T-cell (primary cell): ENCODE measurements around the gene UNC93A. TPM values are rescaled to one million over a fixed set of nuclear protein-coding genes. Genes with fewer than 3 reads are reported as not detected.

ENCODE experiments used
- ATAC-seq, 4 experiments: fragments of 200-7000 bp in 3 of 4; fragments of 150-1000 bp in 1 of 4; cut with Tn5 transposase; replicated peaks in 1 of 4; 1 replicate in 3 of 4; 2 replicates in 1 of 4; pipeline ENCODE4 v1.10.0; 2021; ENCODE audit warnings: moderate library complexity in 3 of 4, mild to moderate bottlenecking in 2 of 4, moderate number of reproducible peaks in 1 of 4
- CTCF ChIA-PET, 2 donors: fragments of 300-600 bp; sonication (Branson Sonifier 250); formaldehyde crosslinking; loops; one replicate each; lab custom pipeline; 2022; ENCODE audit warnings: antibody characterized with exemption in 2 of 2; lab: Charles Lee
- POLR2A ChIA-PET, 2 donors: fragments of 300-600 bp; sonication (Branson Sonifier 250); formaldehyde crosslinking; loops; one replicate each; lab custom pipeline; 2022; ENCODE audit warnings: antibody characterized with exemption in 2 of 2; lab: Charles Lee
- DNase-seq, 35 experiments: peaks; one replicate each; pipeline versions ENCODE4 v3.0.0 to v3.0.0-alpha.2; 2013 to 2023
- H3K27ac ChIP-seq: one replicate; pipeline ENCODE4 v1.5.1; 2013; ENCODE audit warnings: low read length
- H3K27me3 ChIP-seq, 2 experiments: replicated peaks in 1 of 2; 1 replicate in 1 of 2; 2 replicates in 1 of 2; pipeline versions ENCODE4 v1.6.1 to v1.7.0; 2013; ENCODE audit warnings: low read length in 1 of 2, mixed read lengths in 1 of 2; ENCODE audit not compliant: control insufficient read depth in 2 of 2, insufficient read depth in 2 of 2; ENCODE audit errors: extremely low read depth in 1 of 2
- H3K36me3 ChIP-seq, 2 donors: 1 replicate in 1 of 2; 2 replicates in 1 of 2; pipeline versions ENCODE4 v1.6.1 to v1.7.0; 2013; ENCODE audit warnings: low read length in 1 of 2; ENCODE audit not compliant: control insufficient read depth in 2 of 2, insufficient read depth in 1 of 2; ENCODE audit errors: extremely low read depth in 1 of 2
- H3K4me1 ChIP-seq, 2 experiments: 1 replicate in 1 of 2; 2 replicates in 1 of 2; pipeline versions ENCODE4 v1.6.1 to v1.7.0; 2013; ENCODE audit warnings: low read length in 2 of 2, mixed read lengths in 1 of 2; ENCODE audit not compliant: insufficient read depth in 2 of 2, control insufficient read depth in 1 of 2; ENCODE audit errors: extremely low read depth in 1 of 2
- H3K4me3 ChIP-seq, 2 donors: 1 replicate in 1 of 2; 2 replicates in 1 of 2; pipeline versions ENCODE4 v1.5.1 to v1.7.0; 2013; ENCODE audit warnings: mild to moderate bottlenecking in 2 of 2, low read length in 1 of 2, moderate library complexity in 1 of 2; ENCODE audit not compliant: control insufficient read depth in 1 of 2; ENCODE audit errors: extremely low read depth in 1 of 2
- H3K9me3 ChIP-seq: 2 replicates; pipeline ENCODE4 v1.7.0; 2013
- H3K27ac Mint-ChIP-seq, 2 donors: one replicate each; pipeline ENCODE4 v1.8.0; 2020 to 2021; ENCODE audit warnings: mild to moderate bottlenecking in 2 of 2, mixed read lengths in 2 of 2
- H3K27me3 Mint-ChIP-seq, 2 donors: one replicate each; pipeline ENCODE4 v1.8.0; 2021 to 2022; ENCODE audit warnings: mixed read lengths in 2 of 2
- H3K36me3 Mint-ChIP-seq: one replicate; pipeline ENCODE4 v1.8.0; 2021; ENCODE audit warnings: mixed read lengths
- H3K4me1 Mint-ChIP-seq, 3 donors: one replicate each; pipeline ENCODE4 v1.8.0; 2020 to 2022; ENCODE audit warnings: mixed read lengths in 3 of 3, mild to moderate bottlenecking in 1 of 3
- H3K4me3 Mint-ChIP-seq, 3 donors: one replicate each; pipeline ENCODE4 v1.8.0; 2020 to 2022; ENCODE audit warnings: mild to moderate bottlenecking in 3 of 3, mixed read lengths in 3 of 3, moderate library complexity in 3 of 3
- H3K9me3 Mint-ChIP-seq, 3 donors: one replicate each; pipeline ENCODE4 v1.8.0; 2020 to 2022; ENCODE audit warnings: mixed read lengths in 3 of 3
- WGBS: methylation state at CpG from one replicate; pipeline ENCODE4 v1.1.5; 2013; ENCODE audit warnings: missing lambda C conversion rate; ENCODE audit not compliant: insufficient coverage; 5-methylcytosine and 5-hydroxymethylcytosine counted together
- total RNA-seq, 35 experiments: library from RNA in 6 of 35; stranded (reverse) in 6 of 35; fragments of 120-200 nt in 1 of 35; gene quantifications; one replicate each; pipeline versions ENCODE4 v1.2.1 to v1.2.4 and lab custom pipeline; 2013 to 2026

The UNC93A gene
- total RNA-seq, 5 donors from 2014 or later (not counting 1 experiment from before 2014, with no cell fraction given) = not detected

- no peak overlapping the region for H3K27ac Mint-ChIP-seq
- CTCF ChIA-PET = interaction anchor here in 1 of 2 donors (1.4 kb wide), 1 partner anchor 518 kb away, joined by 4 read pairs; no protein-coding TSS in a partner anchor
Measured at GRCh38 chr6:167292301-167293087, 1.4 kb downstream of the UNC93A start.

GRCh38 chr6:167293088-167293589 is 2.0 kb downstream of the UNC93A start:
- no peaks in the 10 kb centered on the region for H3K4me1 Mint-ChIP-seq
- DNase-seq (no peak), ATAC-seq (no peak)
- 87% methylated on average over 6 of the region's 10 CpGs for WGBS
- H3K27me3 Mint-ChIP-seq = peaks cover 15 to 18% of the 10 kb centered on the region in 2 donors
- Histone ChIP-seq H3K9me3 (no peaks in the 10 kb centered on the region), H3K4me1 (peaks cover 0 to 3% of the 10 kb centered on the region in 2 experiments), H3K4me3 (no peak overlapping the region), H3K36me3 (no peaks in the 10 kb centered on the region), H3K27ac (no peak overlapping the region), H3K27me3 (peaks cover 0 to 29% of the 10 kb centered on the region in 2 experiments)
- POLR2A ChIA-PET = no interaction called here
- H3K4me3 Mint-ChIP-seq = no peak overlapping the region
- H3K27ac Mint-ChIP-seq = no peak overlapping the region
- no peaks in the 10 kb centered on the region for H3K9me3 Mint-ChIP-seq
- CTCF ChIA-PET = interaction anchor here (0.6 to 1.4 kb wide), 2 partner anchors 75 to 519 kb away, joined by 4 to 5 read pairs; no protein-coding TSS in a partner anchor
- H3K36me3 Mint-ChIP-seq = no peaks in the 10 kb centered on the region

More at GRCh38 chr6:167292301-167293087, 1.4 kb downstream of the UNC93A start:
- no peak overlapping the region for H3K27ac ChIP-seq
- DNase-seq (no peak), ATAC-seq (no peak)
- Mint-ChIP-seq H3K9me3 (no peaks in the 10 kb centered on the region), H3K36me3 (no peaks in the 10 kb centered on the region), H3K4me1 (no peaks in the 10 kb centered on the region), H3K4me3 (no peak overlapping the region), H3K27me3 (peaks cover 9 to 14% of the 10 kb centered on the region in 2 donors)
- H3K9me3 ChIP-seq = no peaks in the 10 kb centered on the region
- no peaks in the 10 kb centered on the region for H3K36me3 ChIP-seq
- POLR2A ChIA-PET = interaction anchor here in 1 of 2 donors (0.5 kb wide), 1 partner anchor 593 kb away, joined by 3 read pairs; no protein-coding TSS in a partner anchor
- H3K4me1 ChIP-seq = peaks cover 0 to 3% of the 10 kb centered on the region in 2 experiments
- H3K27me3 ChIP-seq = peaks cover 0 to 27% of the 10 kb centered on the region in 2 experiments
- H3K4me3 ChIP-seq = no peak overlapping the region
- WGBS = 79% methylated on average over 5 of the region's 6 CpGs

- H3K27me3 Mint-ChIP-seq = peaks cover 19 to 23% of the 10 kb centered on the region in 2 donors
- WGBS = 84% methylated on average over 6 of the region's 13 CpGs
- Histone ChIP-seq H3K4me3 (no peak overlapping the region), H3K36me3 (no peaks in the 10 kb centered on the region), H3K27me3 (peaks cover 0 to 29% of the 10 kb centered on the region in 2 experiments), H3K27ac (no peak overlapping the region), H3K9me3 (no peaks in the 10 kb centered on the region), H3K4me1 (peaks cover 0 to 3% of the 10 kb centered on the region in 2 experiments)
- H3K36me3 Mint-ChIP-seq = no peaks in the 10 kb centered on the region
- no peak for ATAC-seq
- no peaks in the 10 kb centered on the region for H3K4me1 Mint-ChIP-seq
- H3K27ac Mint-ChIP-seq = no peak overlapping the region
- no peaks in the 10 kb centered on the region for H3K9me3 Mint-ChIP-seq
- H3K4me3 Mint-ChIP-seq = no peak overlapping the region
- no peak for DNase-seq
- ChIA-PET CTCF (interaction anchor here (0.6 to 1.4 kb wide), 2 partner anchors 76 to 519 kb away, joined by 4 to 5 read pairs; no protein-coding TSS in a partner anchor), POLR2A (no interaction called here)
Measured at GRCh38 chr6:167293590-167294091, 2.5 kb downstream of the UNC93A start.

GRCh38 chr6:167294241-167294640 is 3.1 kb downstream of the UNC93A start:
- ATAC-seq (no peak), DNase-seq (no peak)
- H3K27ac Mint-ChIP-seq = no peak overlapping the region
- WGBS = 89% methylated on average over 11 of the region's 12 CpGs
- H3K4me3 Mint-ChIP-seq = no peak overlapping the region
- Histone ChIP-seq H3K4me3 (no peak overlapping the region), H3K27ac (no peak overlapping the region), H3K27me3 (peaks cover 0 to 31% of the 10 kb centered on the region in 2 experiments), H3K9me3 (no peaks in the 10 kb centered on the region), H3K36me3 (no peaks in the 10 kb centered on the region), H3K4me1 (no peaks in the 10 kb centered on the region)
- POLR2A ChIA-PET = no interaction called here
- no peaks in the 10 kb centered on the region for H3K9me3 Mint-ChIP-seq
- H3K27me3 Mint-ChIP-seq = peaks cover 19 to 23% of the 10 kb centered on the region in 2 donors
- H3K36me3 Mint-ChIP-seq = no peaks in the 10 kb centered on the region
- no peaks in the 10 kb centered on the region for H3K4me1 Mint-ChIP-seq
- CTCF ChIA-PET = no interaction called here

- Mint-ChIP-seq H3K9me3 (no peaks in the 10 kb centered on the region), H3K27ac (no peak overlapping the region), H3K4me3 (no peak overlapping the region), H3K36me3 (no peaks in the 10 kb centered on the region), H3K4me1 (no peaks in the 10 kb centered on the region), H3K27me3 (peaks cover 23 to 24% of the 10 kb centered on the region in 2 donors)
- H3K9me3 ChIP-seq = no peaks in the 10 kb centered on the region
- no peaks in the 10 kb centered on the region for H3K36me3 ChIP-seq
- H3K4me1 ChIP-seq = no peaks in the 10 kb centered on the region
- WGBS = 70% methylated on average over 38 of the region's 38 CpGs
- no peak overlapping the region for H3K4me3 ChIP-seq
- ChIA-PET POLR2A (interaction anchor here in 1 of 2 donors (0.6 kb wide), 1 partner anchor 742 kb away, joined by 3 read pairs; no protein-coding TSS in a partner anchor), CTCF (no interaction called here)
- no peak overlapping the region for H3K27ac ChIP-seq
- peaks cover 0 to 37% of the 10 kb centered on the region in 2 experiments for H3K27me3 ChIP-seq
- ATAC-seq = no peak
- no peak for DNase-seq
Measured at GRCh38 chr6:167294651-167295494, 3.8 kb downstream of the UNC93A start.
